Hepatocyte (in vitro differentiated cells): Measurements from ENCODE around the gene TUBA1A.

ENCODE experiments used
- EZH2 ChIP-seq: fragments of 200-600 bp; sonication (generic); IDR thresholded peaks from 2 replicates; pipeline ENCODE4 v1.6.1; 2016; ENCODE audit warnings: antibody characterized with exemption, mild to moderate bottlenecking, borderline replicate concordance
- EZH2phosphoT487 ChIP-seq: fragments of 200-600 bp; sonication (generic); IDR thresholded peaks from one replicate; pipeline ENCODE4 v1.6.1; 2018; ENCODE audit warnings: antibody characterized with exemption, mild to moderate bottlenecking, low read depth, moderate library complexity; ENCODE audit not compliant: unreplicated experiment, severe bottlenecking
- TF ChIP-seq, protein P1 (sequence below): fragments of 200-600 bp; sonication (generic); IDR thresholded peaks from 2 replicates; pipeline ENCODE4 v1.5.1; 2016; ENCODE audit warnings: antibody characterized with exemption, mild to moderate bottlenecking; ENCODE audit not compliant: poor library complexity

DNA sequence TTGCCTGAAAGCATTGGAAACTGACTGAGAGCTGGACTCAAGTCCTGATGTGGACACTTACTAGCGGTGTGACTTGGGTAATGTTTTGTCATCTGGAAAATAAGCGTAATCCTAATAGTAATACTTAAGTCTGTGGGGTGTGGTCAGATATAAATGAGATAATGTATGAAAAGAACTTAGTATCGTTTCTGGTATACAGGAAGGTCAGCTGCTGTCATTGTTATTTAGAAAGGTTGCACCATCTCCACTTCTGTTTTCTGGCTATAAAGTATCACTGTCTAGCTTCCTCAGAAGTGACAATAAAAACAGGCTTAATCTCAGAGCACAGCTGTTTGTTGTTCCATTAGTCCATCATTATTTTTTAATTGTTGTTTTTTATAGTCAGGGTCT is 41.9 kb upstream of the TUBA1A start:
- TF ChIP-seq, protein P1, sequence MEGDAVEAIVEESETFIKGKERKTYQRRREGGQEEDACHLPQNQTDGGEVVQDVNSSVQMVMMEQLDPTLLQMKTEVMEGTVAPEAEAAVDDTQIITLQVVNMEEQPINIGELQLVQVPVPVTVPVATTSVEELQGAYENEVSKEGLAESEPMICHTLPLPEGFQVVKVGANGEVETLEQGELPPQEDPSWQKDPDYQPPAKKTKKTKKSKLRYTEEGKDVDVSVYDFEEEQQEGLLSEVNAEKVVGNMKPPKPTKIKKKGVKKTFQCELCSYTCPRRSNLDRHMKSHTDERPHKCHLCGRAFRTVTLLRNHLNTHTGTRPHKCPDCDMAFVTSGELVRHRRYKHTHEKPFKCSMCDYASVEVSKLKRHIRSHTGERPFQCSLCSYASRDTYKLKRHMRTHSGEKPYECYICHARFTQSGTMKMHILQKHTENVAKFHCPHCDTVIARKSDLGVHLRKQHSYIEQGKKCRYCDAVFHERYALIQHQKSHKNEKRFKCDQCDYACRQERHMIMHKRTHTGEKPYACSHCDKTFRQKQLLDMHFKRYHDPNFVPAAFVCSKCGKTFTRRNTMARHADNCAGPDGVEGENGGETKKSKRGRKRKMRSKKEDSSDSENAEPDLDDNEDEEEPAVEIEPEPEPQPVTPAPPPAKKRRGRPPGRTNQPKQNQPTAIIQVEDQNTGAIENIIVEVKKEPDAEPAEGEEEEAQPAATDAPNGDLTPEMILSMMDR, result no peak
- TF ChIP-seq EZH2, result no peak
- TF ChIP-seq EZH2phosphoT487, result no peak
